Measurements from ENCODE around the gene RAPGEF2.

DNA sequence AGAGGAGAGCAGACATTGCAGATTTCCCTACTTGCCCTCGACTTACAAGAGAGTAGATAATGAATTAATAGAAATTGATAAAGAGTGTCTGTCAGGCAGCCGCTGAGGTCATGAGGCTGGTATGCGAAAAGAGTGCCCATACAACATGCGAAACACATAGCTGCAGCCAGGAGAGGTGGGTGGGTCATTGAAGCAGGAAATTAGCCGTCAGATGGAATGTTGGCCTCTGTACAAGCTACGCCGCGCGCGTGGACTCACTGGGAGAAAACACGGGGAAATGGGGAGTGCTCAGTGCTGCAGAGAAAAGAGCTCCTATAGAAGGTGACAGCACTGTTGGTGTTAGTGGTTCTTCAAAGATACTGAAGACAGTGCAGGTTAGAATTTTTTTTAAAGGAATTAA lies 125.1 kb downstream of the RAPGEF2 start:
- TF ChIP-seq KDM1A (IDR thresholded peaks at IDR 0.05; ENCODE audit: borderline replicate concordance, low read length), result no peak
- no peak for TF ChIP-seq SUZ12 (IDR thresholded peaks at IDR 0.05; ENCODE audit: low read length)
- TF ChIP-seq, protein P1, sequence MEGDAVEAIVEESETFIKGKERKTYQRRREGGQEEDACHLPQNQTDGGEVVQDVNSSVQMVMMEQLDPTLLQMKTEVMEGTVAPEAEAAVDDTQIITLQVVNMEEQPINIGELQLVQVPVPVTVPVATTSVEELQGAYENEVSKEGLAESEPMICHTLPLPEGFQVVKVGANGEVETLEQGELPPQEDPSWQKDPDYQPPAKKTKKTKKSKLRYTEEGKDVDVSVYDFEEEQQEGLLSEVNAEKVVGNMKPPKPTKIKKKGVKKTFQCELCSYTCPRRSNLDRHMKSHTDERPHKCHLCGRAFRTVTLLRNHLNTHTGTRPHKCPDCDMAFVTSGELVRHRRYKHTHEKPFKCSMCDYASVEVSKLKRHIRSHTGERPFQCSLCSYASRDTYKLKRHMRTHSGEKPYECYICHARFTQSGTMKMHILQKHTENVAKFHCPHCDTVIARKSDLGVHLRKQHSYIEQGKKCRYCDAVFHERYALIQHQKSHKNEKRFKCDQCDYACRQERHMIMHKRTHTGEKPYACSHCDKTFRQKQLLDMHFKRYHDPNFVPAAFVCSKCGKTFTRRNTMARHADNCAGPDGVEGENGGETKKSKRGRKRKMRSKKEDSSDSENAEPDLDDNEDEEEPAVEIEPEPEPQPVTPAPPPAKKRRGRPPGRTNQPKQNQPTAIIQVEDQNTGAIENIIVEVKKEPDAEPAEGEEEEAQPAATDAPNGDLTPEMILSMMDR (IDR thresholded peaks at IDR 0.05; ENCODE audit: control extremely low read depth in 1 of 3, insufficient read depth in 1 of 3, low read depth in 1 of 3, low read length in 3 of 3), result no peak
- no peak for TF ChIP-seq POLR2A (IDR thresholded peaks at IDR 0.05; ENCODE audit: control extremely low read depth in 1 of 2, low read depth in 2 of 2, low read length in 2 of 2)
- no peak for TF ChIP-seq ASH2L (IDR thresholded peaks at IDR 0.05; ENCODE audit: low read length)
- TF ChIP-seq POLR2AphosphoS5 (IDR thresholded peaks at IDR 0.05; ENCODE audit: low read depth, low read length), result no peak

All from H1 (cell line).